Measurements from ENCODE around the gene ZNF213.

The ZNF213 gene, protein sequence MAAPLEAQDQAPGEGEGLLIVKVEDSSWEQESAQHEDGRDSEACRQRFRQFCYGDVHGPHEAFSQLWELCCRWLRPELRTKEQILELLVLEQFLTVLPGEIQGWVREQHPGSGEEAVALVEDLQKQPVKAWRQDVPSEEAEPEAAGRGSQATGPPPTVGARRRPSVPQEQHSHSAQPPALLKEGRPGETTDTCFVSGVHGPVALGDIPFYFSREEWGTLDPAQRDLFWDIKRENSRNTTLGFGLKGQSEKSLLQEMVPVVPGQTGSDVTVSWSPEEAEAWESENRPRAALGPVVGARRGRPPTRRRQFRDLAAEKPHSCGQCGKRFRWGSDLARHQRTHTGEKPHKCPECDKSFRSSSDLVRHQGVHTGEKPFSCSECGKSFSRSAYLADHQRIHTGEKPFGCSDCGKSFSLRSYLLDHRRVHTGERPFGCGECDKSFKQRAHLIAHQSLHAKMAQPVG

DNA sequence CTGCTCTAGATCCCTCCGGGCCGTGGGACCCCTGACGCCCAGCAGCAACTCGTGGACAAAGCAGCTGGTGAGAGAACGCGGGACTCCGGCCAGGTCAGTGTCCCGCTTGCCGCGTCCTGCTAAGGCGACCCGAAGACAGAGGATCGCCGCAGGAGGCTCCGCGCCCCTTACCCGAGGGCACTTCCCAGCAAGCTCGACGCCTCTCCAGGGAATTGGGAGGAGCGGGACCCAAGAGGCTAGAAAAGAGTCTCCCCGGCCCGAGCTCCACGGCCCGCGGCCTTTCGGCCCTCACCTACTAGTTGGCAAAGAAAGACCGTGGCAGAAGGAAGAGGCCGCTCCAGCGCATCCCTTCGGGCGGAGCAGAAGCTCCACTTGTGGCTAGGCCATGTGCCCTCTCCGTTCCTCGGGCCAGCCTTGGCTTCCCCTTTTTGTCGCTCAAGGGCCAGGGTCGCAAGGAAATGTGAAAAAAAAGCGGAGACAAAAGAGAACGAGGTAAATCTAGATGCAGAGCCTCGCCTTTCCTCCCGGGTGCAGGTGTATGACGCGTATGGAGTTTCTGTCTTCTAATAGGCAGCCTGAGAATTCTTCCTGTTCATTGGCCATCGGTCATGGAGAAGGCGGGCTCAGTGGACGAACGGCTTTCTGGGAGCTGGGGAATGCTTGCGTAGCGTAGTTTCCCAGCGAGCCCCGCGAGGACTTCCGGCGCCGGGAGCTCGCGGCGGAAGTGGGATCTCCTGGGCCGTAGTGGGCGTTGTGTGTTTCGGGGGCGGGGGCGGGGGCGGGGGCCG lies at the start of gene ZNF213:
Gene ZNF213 (plus strand): TSS at position 692 of the 788 bp plus-strand sequence. CDS start 2,252 bp downstream, outside the sequence.
- peak; percentile 70 to 86 (median 79) for DNase-seq

DNA sequence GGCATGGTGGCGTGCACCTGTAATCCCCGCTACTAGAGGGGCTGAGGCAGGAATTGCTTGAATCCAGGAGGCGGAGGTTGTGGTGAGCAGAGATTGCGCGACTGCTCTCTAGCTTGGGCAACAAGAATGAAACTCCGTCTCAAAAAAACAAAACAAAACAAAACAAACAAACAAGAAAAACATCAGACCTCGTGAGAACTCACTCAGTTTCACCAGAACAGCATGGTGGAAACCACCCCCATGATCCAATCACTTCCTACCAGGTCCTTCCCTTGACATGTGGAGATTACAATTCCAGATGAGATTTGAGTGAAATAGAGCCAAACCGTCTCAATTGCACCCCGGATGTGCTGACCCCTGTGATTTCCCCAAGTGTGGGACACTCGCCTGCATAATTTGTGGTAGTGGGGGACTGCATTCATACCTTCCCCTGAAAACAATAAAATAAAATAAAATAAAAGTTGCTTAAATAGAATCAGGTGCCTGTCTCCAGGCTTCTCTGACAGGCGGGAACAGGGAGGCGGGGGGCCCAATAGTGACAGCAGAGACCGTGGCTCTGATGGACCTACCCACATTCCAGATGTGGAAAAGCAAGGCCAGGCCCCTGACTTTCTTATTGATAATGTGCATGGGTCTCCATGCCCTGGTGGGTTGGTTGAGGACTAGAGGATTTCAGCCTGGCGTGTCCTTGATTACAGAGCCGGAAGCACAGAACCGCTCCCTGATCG lies 48.8 kb upstream of the ZNF213 start:
- DNase-seq, result no peak

DNA sequence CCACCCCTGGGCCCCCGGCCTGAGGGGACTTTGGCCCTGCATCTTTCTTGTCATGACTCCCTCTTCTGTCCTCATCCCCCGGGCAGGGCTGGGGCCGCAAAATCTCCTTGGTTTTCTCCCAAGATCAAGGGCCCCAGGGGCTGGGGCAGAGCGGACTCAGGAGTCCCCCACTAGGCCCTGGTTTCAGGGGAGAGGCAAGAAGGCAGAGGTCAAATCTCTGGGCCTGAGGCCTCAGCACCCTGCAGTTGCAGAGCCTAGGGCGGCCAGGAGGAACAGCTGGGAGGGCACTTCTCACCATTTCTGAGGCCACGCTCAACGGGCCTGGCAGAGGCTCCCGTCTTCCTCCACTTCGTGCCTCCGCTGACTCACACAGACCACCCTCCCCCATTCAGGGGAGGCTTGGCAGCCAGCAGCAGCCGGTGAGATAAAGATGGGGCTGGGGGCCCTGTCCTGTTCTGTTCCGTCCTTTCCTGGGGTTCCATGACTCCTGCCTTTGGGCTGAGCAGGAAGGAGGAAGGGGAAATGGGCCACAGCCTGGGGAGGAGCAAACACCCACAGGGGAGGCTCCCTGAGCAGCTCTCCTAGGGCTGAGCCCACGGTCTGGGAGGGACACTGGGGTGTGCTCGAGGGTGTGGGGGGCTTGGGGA lies 48.1 kb upstream of the ZNF213 start:
- no peak for DNase-seq

DNA sequence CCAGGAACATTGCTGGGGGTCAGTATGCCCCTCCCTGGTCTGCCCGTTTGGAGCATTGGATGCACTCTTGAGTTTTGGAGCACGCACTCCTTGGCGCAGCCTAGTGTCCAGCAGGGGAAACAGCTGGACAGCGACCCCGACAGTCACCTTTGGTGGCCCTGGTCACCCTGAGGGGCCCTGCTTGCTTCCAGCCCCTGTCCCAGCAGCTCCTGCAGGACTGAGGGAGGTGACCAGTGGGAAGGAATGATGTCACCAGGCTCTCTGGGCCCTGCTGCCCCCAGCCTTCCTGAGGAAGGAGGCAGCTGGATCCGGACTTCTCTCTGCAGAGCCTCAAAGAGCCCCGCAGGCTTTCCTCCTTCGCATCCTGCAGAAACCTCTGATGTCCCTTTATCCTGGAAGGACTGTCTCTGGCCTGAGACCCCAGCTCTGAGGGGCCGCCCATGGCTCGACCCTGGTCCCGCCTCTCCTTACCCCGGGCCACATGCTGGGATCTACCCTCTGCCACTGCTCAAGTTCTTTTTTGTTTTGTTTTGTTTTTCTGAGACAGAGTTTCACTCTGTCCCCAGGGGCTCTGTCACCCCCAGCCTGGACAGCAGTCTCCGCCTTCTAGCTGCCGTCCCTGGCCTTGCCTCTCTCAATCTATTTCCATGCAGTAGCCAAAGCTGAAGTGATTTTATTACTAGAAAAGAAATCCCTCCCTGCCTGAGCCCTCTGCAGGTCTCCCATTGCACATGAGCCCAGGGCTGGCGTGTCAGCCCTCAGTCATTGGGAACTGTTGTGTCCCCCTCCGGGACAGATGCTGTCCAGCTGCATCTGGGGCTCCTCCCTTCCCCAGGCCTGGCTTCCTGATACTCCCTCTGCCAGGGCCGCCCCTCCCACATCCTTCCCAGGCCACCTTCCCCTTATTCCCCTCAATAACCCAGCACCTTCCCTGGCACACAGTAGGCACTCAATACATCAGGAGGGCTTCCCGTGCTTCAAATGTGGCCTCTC lies 47.3 kb upstream of the ZNF213 start:
- DNase-seq, result no peak

DNA sequence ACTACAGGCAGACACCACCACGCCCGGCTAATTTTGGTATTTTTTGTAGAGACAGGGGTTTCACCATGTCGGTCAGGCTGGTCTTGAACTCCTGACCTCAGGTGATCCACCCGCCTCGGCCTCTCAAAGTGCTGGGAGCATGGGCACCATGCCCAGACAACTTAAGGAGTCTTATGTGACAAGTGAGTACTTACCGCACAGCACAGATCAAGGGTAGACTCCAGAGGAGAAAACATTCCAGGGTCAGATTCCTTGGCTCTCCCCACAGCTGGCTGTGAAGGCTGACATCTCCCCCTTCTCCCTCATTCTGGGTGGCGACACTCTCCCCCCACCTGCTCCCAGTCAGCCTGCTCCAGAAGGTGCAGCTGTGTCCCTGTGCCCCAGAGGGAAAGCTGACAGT lies 46.4 kb upstream of the ZNF213 start:
- no peak for DNase-seq

DNA sequence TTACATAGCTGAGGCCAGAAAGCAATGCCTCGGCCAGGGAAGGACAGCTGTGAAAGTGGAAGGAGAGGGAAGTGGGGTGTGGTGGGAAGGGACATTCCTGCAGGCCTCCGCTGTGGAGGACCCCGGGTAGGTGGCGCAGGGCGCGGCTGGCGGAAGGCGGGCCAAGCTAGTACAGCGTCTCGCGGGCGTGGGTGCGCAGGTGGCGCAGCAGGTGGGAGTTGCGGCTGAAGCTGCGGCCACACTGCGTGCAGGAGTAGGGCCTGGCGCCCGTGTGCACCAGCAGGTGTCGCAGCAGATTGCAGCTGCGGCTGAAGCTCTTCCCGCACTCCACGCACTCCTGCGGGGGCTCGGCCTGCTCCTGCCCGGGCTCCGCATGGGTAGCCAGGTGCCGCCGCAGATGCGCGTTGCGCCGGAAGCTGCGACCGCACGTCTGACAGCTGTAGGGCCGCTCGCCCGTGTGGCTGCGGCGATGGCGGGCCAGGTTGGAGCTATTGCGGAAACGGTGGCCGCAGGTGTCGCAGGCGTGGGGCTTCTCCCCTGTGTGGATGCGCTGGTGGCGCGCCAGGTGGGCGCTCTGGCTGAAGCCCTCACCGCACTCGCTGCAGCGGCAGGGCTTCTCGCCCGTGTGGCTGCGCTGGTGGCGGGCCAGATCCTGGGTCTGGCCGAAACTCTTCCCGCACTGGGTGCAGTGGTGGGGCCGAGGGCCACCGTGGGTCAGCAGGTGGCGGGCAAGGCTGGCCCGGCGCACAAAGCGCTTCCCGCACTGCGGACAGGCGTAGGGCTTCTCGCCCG lies 45.7 kb upstream of the ZNF213 start:
- DNase-seq, result no peak

DNA sequence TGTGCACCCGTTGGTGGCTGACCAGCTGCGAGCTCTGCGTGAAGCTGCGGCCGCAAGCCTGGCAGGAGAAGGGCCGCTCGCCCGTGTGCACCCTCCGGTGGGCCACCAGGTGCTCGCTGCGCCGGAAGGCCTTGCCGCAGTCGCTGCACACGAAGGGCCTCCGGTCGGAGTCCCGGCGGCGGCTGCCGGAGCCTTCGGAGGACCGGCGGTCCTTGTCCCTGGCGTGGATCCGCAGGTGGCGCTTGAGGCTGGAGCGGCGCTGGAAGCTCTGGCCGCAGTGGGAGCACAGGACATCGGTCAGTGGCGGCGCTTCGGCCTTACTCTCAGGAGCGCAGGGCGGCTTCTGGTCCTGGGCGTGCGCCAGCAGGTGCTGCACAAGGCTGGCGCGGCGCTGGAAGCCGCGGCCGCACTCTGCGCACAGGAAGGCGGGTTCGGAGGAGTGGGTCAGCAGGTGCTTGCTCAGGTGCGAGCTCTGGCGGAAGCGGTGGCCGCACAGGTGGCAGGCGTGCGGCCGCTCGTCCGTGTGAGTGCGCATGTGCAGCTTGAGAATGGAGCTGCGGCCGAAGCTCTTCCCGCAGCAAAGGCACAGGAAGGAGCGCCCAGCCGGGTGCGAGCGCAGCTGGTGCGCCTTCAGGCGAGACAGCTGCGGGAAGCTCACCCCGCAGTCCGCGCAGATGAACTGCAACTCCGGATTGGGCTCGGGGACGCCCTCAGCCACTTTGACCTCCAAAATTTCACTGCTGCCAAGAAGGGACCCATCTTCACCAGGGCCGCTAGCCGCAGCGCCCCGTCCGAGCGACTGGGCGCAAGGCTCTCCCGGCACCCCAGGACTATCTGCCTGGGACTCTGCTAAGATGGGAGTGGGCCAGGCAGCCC lies 44.9 kb upstream of the ZNF213 start:
- DNase-seq, result no peak

DNA sequence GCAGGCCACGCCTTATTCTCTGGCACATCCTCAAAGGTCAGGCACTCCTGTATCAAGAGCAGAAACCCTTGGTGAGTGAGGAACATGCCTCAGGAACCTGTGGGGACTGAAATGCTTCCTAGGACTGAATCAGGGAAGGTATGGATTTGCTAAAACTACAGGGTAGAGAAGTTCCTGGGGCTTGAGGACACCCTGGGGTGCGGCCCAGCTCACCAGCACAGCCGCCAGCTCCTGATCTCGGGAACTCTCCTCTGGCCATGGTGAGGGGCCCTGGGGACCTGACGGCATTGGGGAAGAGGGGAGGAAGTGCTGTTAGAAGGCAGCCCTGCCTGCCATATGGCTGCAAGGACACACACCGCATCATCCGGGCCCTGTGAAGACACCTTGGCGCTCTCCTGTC lies 43.3 kb upstream of the ZNF213 start:
- DNase-seq, result no peak

DNA sequence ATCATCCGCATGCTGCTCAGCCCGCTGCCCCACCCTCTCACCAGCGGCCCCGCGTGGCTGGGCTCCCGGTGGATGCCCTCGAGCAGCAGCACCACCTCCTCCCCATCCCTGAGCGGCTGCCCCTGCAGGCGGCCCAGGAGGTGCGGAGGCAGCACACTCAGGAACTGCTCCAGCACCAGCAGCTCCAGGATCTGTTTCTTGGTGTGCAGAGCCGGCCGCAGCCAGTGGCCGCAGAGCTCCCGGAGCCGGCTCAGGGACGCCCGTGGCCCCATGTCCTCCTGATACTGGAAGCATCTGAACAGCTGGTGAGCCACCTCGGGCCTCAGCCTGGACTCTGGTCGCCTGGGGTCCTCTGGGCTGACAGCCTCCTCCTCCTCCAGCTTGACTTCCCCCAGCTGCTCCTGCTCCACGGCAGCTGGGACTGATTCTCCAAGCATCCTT lies 42.3 kb upstream of the ZNF213 start:
- no peak for DNase-seq

DNA sequence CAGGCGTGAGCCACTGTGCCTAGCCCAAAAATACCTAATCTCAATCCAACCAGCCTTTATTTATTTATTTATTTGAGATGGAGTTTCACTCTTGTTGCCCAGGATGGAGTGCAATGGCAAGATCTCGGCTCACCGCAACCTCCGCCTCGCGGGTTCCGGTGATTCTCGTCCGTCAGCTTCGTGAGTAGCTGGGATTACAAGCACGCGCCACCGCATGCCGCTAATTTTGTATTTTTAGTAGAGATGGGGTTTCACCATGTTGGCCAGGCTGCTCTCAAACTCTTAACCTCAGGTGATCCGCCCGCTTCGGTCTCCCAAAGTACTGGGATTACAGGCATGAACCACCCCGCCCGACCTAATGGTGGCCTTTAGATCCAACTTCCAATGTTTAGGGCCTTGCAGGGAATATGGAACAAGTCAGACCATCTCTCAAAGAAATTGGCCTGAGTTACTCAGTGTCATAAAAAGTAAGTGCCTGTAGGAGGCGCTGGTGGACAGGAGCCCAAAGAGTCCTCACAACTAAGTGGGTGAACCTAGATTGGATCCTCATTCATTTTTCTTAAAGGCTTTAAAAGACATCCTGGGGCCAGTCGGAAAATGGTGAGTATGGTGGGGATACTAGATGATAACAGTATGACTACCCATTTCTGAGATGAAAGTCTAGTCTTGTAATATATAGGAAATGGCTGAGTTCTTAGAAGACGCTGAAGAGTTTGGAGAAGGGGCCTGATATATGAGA lies 40.4 kb upstream of the ZNF213 start:
- DNase-seq, result peak in 1 of 4 experiments; percentile 25

DNA sequence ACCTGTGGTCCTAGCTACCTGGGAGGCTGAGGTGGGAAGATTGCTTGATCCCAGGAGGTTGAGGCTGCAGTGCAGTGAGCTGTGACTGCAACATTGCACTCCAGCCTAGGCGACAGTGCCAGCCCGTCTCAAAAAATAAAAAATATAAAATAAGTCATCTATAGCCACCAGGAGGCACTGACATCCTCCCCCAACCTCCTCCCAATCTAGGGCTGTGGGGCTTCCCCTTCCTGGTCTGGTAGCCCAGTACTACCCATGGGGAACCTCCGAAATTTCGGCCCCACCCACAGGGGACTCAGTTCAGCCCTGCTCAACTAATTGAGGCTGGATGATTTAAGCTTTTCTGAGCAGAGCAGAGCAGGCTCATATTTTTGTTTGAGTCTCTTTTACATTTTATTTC lies 39.0 kb upstream of the ZNF213 start:
- DNase-seq, result peak in 2 of 4 experiments; percentile 17 to 30

DNA sequence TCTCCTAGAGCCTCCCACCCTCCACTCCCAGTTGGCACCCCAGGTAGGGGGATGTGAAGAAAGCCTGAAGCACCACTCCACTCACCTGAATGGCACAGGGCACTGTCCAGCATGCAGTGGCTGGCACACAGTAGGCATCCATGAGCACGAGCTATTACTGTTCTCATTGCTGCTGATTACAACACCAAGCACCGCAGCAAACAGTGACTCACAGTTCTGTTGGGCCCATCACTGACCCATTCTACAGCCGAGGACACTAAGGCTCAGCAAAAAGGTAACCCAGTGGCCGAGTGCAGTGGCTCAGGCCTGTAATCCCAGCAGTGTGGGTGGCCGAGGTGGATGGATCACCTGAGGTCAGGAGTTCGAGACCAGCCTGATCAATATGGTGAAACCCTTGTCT lies 38.5 kb upstream of the ZNF213 start:
- no peak for DNase-seq

DNA sequence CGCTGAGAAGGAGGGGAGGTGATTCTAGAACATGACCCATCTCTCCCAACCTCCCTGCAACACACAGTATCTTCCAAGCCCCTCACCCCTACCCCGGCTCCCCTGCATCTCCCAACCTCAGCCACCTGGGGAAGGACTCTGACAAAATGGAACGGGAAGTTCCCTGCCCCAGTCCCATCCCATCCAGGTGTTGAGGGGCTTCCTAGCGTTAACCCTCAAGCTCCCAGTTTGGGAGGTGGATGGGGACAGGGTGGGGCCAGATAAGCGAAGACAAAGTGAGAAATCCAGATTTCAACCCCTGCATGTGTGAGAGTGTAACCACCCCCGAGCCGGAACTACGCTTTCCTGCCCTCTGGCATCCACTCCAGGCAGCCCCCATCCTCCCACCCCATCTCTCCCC lies 37.6 kb upstream of the ZNF213 start:
- no peak for DNase-seq

DNA sequence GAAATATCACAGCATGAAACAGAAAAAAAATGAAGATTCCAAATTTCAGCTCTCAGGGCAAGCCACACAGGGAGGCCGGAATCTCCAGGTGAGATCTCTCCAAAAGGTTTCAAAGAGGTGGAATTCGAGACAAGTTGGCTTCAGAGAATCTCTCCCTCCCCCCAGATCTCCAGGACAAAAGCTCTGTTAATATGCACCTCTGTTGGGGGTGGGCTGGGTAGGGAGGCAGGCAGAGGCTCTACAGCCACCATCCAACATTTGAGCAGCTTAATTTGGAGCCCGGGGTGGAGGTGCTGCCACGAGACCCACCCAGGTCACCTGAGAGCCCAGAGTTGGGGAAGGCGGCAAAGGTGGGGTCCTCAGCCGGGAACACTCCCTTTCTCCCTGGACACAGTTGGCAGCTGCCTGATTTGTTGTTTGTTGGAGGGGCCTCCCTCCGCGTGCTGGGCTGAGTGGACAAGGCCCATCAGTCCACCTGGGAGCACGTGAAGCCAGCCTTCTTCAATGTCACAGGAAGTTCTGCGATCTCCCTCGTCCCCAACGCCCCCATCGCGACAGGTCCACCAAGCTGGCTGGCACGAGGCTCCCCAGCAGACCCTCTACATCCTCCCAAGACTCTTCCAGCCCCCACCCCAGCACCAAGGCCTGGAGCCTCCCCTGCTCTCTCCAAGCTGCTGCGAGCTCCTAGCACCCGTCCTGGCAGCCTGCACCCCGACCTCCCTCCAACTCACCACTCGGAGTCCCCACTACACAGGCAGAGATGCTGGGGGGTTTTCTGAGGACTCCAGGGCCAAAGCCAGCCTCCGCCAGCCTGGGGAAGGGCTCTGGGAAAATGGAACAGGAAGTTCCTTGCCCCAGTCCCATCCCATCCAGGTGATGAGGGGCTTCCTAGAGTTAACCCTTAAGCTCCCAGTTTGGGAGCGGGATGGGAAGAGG lies 36.1 kb upstream of the ZNF213 start, which contains the start of gene ZSCAN10:
Gene ZSCAN10 (minus strand): TSS at position 836 of the 936 bp plus-strand sequence. CDS start 6,357 bp downstream, outside the sequence.
- no peak for DNase-seq

DNA sequence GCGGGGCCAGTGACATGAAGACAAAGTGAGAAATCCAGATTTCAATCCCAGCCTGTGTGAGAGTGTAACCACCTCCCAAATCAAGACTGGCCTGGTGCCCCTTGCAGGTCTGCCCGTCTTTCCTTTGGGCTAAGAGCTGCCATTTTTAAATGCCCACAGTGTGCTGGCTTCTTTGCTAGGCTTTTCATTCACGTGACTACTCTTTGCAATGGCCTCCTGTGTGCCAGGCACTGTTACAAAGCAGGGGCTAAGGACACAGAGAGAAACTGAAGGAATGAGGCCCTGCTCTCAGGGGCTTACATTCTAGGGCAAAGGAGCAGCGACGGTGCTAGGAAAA lies 35.5 kb upstream of the ZNF213 start:
- DNase-seq, result no peak

DNA sequence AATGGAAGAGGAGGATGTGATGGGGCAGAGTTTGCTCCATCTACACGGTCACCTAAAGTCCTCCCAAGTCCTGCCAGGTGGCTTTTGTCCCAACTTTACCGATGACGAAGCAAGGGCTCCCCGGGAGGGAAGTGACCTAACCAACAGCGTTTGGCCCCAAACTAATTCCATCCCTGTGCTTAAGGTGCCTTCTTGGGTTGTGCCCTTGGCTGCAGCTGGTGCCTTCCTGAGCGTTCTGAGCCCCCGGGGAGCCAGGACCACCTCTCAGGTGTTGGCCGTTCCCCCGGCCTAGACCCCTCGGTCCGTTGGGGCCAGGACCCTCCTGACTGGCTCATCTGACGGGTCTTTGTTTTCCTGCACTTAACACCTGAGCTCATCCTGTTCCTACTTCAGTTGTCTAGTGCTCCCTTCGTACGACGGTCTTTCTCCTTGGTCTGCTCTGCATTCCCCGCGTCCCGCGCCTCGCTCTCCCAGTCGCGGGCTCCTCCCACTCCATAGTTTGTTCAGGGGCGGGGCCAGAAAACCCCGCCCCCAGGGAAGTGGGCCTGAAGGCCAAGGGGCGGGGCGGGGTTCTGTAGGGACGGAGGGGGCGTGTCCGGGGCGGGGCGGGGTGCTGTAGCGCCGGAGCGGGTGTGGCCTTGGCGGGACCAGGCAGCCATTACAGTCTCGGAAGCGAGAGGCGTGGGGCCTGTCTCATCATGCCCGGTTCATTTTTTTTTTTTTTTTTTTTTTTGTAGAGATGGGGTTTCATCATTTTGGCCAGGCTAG lies 34.9 kb upstream of the ZNF213 start:
- peak; percentile 78 to 91 (median 85) for DNase-seq
